Activated CD4-positive, alpha-beta T cell treated with anti-CD3 and anti-CD28 coated beads, Interleukin-2, amount 50 U/mL, for 1 hour (primary cell): ENCODE measurements around the gene CYLD.
A peak's percentile ranks its signal among the peaks of the same experiment; 100 is the strongest.

Experiments
- DNase-seq: peaks from one replicate; pipeline ENCODE4 v3.0.0-alpha.2; 2020

CYLD gene

DNA sequence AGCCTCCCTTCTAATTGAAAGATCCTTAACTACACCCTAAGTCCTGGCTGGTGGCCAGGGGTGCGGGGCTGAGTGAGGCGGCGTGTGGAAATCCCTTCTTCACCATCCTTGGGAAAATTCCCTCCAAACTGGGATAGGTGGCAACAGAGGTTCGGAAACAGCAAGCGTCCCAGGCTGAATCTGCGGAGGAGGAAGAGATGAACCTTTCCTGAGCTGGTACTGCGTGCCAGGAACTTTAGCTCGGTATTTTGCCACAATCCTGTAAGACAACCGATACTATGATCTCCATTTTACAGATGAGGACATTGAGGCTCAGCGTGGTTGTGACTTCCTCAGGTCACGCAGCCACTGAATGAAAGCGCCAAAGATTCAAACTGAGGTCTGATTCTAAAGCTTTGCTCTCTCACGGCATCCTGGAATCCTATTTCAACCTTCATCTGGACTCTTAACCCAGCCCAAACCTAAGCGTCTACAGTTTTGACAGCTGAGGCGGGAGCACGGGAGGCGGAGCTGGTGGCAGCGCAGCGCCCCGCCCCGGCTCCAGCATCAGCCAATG, 583 bp upstream of the CYLD start:
- DNase-seq, result no peak

DNA sequence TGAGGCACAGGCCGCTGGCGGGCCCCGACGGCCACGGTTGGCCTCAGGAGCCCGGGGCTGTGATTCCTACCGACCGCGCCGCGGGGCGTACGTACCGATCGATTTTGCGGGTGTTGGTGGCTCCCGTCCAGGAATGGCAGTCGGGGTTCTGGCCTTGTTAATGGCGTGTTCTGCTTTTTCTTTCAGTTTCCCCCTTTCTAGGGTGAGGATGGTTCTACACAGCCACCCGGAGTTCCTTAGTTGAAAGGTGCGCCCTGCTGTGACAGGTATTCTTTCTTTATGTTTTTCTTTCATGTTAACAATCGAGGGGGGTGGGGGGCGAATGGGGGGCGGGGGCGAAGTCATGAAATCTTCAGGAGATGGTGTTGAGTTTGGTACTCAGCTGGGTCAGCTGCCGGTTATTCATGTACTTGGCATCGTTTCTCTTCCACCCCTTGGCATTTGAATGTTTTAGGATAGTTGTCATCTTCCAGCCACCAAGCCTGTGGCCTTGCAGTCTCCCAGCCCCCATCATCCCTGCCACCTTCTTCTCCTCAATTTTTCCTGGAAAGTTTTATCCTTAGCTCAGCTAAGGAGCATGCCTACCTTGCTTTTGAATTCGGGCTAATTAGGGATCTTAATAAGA, 802 bp downstream of the CYLD start:
- peak; percentile 38 for DNase-seq

DNA sequence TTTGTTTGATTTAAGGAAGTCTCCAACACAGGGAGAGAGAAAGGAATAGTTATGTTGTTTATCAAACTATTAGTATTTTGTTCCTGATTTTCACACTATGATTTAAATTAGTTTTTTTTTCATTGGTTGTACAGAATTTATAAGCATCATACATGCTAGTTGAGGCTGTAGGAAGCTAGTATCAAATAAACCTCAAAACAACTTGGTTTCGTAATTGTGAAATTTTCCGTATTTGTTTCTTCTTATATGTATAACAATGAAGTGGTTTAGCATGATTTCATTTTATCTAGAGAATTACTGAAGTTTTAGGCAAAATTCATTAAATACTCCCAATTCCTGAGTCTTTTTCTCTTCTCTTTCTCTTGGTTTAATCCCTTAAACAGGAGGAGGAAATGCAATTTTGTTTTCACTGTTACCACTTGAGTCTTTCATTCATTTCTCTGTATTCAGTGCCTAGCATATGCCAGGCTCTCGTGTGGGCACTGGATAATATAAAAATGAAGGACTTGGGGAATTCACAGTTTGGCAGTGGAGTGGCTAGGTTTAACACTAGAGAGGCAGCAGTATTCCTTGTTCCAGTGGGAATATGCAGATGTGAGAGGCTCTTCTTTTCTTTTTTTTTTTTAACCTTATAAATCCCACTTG, 1.8 kb downstream of the CYLD start:
- DNase-seq, result no peak

DNA sequence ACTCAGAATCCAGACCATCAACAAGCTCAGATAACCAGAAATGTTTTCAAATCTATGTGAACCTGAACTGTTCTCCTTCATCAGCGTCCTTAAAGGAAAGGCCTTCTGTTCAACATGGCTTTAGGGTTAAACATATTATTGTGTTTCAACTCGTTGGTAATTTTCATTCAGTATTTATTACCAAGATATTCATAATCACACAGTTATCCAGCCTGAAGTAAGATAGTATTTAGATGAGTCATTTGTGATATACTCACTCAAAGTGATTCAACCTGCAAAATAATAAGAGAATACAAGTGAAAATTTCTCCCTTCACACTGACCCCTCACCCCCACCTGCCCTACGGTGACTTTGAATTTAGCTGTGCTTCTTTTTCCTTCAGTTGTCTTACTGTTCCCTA, 3.0 kb downstream of the CYLD start:
- no peak for DNase-seq

DNA sequence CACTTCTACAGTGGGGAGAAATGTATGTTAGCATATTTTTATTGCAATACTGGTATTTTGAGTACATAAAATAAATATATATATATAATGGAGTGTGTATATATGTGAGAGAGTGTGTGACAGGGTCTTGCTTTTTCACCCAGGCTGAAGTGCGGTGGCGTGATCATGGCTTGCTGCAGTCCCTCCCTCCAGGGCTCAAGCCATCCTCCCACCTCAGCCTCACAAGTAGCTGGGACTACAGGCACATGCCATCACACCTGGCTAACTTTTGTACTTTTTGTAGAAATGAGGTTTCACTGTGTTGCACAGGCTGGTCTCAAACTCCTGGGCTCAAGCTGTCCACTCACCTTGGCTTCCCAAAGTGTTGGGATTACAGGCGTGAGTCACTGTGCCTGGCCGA, 4.1 kb downstream of the CYLD start:
- no peak for DNase-seq

DNA sequence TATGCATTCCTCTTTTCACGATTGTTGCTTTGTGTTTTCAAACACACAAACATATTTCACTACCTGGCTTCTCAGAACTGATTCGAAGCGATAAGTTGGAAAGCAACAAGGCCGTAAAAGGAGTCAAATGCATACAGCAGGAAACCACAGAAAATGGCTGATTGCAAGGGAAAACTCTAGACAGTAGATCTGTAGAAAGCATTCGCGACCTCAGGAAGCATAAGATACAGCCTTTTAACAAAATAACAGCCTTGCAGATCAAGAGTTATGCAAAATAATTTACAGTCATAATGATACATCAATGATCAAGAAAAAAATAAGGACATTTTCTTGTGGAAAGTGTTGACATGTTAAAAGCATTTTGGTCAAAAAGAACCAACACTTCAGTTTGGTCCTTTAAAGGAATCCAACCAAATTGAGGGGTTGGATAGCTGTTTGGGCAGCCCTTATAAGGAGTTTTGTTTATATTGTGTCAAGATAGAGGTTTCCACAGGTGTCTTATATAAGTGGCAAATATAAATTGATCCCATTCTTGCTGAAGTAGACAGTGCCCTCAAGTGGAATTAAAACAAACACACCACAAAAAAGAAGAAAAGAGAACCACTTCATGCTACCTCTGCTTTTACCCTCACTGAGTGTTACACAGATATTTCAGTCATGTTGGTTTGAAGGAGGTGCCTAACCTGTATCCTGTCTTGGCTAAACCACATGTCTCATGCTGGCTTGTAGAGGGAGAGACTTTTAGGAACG, 5.5 kb downstream of the CYLD start:
- DNase-seq, result no peak

DNA sequence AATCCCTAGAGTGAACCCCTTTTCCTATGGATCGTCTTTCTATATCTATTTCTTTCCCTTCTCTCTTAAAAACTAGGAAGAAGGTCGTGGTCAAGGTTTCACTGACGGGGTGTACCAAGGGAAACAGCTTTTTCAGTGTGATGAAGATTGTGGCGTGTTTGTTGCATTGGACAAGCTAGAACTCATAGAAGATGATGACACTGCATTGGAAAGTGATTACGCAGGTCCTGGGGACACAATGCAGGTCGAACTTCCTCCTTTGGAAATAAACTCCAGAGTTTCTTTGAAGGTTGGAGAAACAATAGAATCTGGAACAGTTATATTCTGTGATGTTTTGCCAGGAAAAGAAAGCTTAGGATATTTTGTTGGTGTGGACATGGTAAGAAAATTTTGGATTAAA, 9.6 kb downstream of the CYLD start:
- DNase-seq, result no peak

DNA sequence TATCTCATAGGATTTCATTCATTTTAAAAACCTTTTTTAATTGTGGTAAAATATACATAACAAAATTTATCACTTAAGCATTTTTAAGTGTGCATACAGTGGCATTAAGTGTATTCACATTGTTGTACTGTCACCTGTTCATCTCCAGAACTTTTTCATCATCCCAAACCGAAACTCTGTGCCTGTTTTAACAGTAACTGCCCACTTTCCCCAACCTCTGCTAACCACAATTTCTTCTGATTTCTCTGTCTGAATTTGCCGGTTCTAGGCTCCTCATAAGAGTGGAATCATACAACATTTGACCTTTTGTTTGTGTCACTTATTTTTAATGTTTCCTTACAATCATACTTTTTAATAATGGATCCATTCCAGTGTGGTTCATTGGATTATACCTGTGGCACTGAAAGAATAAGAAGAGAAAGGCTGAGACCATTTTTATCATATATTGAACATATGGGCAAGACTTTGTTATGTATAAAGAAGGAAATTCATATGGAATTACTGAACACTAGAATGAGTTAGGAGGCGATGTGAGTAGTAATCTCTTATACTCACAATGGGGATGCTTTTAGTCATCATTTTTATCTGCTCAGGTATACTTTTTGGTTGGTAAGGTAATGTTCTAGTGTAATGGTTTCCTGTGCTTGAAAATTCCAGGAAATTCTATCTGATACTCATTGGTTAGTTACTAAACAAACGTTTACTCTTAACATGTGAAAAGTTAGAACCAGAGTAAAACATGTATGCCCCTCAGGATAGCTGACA, 10.8 kb downstream of the CYLD start:
- DNase-seq, result no peak

DNA sequence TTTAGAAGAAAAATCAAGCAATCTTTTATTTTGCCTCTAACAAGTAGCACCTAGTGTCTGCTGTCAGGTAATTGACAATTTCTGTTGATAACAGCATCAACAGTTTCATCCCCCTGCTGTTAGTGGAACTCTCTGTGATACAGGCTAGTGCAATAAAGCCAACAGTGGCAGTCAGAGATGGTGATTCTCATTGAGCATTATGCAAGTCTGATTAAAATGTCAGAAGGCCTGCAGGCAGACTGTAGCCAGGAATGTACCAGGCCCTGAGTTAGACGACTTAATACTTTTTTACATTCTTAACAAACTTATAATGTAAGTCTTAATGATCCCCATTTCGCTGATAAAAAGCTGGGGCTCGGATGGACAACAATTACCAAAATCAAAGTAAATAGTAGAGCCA, 14.6 kb downstream of the CYLD start:
- DNase-seq, result no peak

DNA sequence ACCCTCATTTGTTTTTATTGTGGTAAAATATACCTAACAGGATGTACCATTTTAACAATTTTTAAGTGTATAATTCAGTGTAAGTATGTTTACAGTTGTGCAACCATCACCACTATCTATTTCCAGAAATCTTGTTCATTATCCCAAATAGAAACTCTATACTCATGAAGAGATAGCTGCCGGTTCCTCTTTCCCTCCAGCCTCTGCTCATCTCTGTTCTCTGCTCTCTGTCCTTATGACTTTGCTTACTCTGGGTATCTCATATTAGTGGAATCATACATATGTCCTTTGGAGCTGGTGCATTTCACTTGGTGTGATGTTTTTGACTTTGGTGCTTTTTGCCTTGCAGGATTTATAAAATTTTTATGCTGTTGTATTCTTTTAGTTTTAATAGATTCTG, 19.4 kb downstream of the CYLD start:
- DNase-seq, result no peak

DNA sequence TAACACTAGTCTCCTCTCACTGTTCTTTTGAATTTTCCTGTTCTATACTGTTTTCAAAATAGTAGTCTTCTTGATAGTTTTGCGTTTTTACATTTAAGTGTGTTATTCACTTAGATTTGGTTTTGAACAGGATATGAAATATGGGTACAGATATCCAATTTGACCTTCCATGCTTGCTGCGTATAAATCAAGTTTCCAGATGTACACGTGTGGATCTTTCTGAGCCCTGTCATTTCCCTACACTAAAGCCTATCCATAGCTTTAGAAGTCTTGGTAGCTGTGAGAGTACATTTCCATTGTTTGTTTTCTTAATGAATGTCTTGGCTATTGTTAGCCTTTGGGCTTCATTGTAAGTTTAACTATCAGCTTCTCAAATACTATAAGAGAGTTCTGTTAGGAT, 20.4 kb downstream of the CYLD start:
- DNase-seq, result no peak

DNA sequence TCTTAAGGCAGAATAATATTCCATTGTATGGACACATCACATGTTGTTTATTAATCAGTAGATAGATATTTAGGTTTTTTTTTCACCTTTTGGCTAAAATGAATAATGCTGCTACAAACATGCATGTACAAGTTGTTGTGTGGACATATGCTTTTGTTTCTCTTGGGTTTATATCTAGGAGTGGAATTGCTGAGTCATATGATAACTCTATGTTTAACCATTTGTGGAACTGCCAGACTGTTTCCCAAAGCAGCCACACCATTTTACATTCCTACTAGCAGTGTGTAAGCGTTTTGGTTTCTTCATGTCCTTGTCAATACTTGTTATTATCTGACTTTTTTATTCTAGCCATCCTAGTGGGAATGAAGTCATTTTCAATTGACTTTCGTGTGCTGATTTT, 21.3 kb downstream of the CYLD start:
- DNase-seq, result no peak

DNA sequence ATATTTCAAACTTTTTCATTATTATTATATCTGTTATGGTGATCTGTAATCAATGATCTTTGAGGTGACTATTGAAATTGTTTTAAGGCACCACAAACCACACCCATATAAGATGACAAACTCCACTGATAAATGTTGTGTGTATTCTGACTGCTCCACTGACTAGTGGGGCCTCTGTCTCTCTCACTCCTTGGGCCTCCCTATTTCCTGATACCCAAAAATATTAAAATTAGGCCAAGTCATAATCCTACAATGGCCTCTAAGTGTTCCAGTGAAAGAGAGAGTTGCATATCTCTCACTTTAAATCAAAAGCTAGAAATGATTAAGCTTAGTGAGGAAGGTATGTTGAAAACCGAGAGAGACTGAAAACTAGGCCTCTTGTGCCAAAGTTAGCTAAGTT, 23.4 kb downstream of the CYLD start:
- DNase-seq, result no peak

DNA sequence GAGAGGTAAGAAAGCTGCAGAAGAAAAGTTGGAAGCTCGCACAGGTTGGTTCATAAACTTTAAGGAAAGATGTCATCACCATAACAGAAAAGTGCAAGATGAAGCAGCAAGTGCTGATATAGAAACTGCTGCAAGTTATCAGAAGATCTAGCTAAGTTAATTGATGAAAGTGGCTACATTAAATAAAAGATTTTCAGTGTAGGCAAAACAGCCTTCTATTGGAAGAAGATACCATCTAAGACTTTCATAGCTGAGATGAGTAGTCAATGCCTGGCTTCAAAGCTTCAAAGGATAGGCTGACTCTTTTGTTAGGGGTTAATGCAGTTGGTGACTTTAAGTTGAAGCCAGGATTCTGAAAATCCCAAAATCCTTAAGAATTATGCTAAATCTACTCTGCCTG, 24.0 kb downstream of the CYLD start:
- DNase-seq, result no peak

DNA sequence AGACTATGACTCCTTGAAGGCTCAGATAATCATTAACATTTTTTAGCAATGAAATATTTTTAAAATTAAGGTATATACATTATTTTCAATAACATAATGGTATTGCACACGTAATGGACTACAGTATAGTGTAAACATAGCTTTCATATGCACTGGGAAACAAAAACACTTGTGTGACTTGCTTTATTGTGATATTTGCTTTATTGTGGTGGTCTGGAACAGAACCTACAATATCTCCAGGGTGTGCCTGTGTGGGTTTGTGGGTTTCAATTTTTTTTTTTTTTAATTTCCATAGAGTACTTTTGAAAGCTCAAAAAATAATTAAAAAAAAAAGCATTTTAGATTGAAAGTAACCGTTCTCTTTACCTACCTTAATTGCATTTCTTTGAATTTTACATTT, 25.3 kb downstream of the CYLD start:
- no peak for DNase-seq

DNA sequence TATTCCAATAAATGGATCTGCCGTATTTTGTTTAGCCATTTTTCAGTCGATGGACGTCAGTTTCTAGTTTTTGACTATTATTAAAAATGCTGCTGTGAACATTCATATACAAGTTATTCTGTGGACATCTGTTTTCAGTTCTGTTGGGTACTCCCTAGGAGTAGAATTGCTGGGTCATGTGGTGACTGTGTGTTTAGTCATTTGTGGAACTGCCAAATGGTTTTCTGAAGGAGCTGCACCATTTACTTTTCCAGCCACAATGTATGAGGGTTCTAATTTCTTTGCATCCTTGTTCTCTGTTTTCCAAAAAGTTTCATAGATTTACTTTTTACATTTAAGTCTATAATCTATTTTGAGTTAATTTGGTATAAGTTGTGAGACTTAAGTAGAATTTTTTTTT, 29.5 kb downstream of the CYLD start:
- DNase-seq, result no peak

DNA sequence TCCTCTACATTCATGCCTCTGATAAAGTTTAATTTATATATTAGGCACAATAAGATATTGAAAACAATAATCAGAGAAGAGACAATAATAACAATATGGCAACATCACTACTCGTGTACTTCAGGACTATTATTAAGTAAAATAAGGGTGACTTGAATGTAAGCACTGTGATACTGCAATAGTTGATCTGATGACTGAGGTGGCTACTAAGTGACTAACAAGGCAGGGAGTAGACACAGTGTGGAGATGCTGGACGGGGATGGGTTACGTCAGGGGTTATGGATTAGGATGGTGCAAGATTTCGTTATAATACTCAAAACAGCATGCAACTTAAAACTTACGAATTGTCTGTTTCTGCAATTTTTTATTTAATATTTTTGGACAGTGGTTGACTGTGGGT, 32.5 kb downstream of the CYLD start:
- DNase-seq, result no peak

DNA sequence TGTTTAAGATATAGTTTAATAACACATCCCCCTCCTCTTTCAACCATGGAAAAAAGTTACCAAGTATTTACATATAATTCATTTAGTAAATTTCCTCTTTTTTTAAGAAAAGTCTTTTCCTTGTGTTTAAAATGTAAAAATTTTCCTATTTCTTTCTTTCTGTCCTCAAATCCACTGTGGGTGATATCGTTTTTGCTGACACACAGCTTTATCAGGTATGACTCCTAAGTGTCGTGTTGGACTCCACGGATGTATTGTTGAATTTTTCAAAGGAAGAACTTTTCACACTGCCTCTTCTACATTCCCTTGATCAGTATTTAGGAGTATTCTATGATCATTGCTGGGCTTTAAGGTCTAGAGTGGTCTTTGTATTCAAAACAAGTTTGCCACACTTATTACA, 33.1 kb downstream of the CYLD start:
- DNase-seq, result no peak

DNA sequence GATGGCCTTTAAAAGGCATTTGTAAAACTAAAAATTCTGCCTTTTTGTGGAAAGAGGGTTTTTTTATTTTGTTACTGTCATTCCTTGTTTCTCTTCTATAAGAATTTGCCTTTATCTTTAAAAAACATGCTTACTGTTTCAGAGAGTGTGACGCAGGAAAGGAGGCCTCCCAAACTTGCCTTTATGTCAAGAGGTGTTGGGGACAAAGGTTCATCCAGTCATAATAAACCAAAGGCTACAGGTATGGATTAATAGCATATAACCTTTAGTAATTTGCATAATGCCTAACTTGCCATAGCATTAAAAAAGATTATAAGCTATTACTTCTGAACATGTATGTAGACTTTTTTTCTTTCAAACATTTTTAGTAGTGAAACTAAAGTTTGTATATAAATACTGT, 34.2 kb downstream of the CYLD start:
- DNase-seq, result no peak

DNA sequence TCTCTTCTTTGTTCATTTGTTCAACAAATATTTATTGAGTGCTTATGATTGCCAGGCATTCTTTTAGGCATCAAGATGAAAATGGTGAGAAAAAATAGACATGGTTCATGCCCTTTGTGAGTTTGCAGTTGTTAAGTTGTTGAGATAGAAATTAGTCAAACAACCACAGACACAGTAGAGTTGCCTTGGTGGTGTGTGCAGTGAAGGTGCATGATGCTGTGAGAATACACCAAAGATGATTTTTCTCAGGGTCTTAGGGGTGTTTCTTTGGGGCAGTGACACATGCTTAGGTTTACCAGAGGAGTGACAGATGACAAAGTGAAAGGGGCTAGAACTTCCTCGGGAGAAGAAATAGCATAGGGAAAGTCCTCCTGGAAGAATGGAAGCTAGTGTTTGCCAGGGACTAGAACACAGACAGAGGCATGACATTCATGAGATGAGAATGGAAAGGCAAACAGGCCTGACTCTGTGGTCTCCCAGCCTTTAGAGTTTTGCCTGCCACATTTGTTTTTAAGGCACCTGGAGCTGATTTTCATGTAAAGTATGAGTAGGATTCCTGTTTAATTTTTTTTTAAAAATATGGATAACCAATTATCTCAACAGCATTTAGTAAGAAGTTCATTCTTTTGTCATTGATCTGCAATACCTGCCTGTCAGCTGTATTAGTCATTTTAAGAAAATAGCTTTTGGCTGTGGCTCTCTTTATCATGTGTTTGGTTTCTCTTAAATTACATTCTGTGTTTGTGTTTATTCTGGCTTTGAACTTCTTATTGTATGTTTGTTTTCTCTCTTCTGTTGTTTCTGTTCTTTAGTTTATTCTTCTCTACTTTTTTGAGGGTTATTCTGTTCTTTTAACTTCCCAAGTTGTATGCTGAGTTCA, 36.6 kb downstream of the CYLD start:
- DNase-seq, result no peak

DNA sequence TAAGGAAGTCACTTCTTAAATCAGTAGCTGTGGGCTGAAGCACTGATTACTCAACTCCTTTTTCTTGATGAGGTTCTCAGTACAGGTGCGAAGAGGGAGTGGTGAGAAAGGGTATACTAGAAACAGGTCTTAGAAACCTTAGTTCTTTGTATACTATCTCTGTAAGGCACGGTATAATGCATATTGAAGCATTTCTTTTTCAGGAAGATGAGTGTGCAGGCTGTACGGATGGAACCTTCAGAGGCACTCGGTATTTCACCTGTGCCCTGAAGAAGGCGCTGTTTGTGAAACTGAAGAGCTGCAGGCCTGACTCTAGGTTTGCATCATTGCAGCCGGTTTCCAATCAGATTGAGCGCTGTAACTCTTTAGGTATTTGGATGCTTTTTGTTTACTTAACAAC, 39.2 kb downstream of the CYLD start:
- DNase-seq, result no peak

DNA sequence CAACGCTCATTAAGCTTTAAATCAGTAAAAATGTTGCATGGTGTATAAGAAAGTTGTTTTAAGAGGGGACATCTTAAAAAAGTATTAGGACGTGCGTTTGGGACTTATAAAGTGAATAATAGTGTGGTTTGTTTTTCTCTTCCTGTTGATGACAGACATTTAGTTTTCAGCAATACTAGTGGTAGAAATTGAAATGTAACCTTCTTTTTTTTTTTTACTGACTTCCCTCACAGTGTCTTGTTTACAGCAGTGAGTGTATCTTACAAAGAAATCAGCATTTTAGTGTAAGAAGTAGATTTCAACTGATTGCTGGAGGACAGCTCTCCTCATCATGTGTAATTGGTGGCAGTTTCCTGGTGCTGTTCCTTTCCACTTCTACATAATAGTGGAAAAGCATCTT, 39.6 kb downstream of the CYLD start:
- DNase-seq, result no peak

DNA sequence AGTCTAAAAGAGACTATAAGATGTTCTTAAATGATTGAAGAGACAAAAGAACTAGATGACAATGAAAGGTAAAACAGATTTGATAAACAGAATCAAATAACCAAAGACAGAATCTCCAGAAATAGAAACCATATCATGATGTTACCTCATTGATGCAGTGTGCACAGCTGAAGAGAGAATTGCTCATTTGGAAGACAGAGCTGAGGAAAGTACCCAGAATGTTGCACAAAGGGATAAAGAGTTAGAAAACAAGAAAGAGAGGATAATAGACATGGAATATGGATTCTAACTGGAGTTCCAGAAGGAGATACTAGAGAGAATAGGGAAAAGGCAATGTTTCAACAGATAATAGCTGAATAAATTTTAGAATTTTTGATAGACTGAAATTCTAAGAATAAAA, 47.9 kb downstream of the CYLD start:
- DNase-seq, result no peak
